HG03432 (cell line): ENCODE results near the gene TTC16.

Source experiments
- ATAC-seq: cut with Tn5 transposase; IDR thresholded peaks from one replicate; pipeline ENCODE4 v1.9.1; 2021; ENCODE audit warnings: mild to moderate bottlenecking, moderate library complexity; ENCODE audit not compliant: unreplicated experiment

Gene TTC16, protein sequence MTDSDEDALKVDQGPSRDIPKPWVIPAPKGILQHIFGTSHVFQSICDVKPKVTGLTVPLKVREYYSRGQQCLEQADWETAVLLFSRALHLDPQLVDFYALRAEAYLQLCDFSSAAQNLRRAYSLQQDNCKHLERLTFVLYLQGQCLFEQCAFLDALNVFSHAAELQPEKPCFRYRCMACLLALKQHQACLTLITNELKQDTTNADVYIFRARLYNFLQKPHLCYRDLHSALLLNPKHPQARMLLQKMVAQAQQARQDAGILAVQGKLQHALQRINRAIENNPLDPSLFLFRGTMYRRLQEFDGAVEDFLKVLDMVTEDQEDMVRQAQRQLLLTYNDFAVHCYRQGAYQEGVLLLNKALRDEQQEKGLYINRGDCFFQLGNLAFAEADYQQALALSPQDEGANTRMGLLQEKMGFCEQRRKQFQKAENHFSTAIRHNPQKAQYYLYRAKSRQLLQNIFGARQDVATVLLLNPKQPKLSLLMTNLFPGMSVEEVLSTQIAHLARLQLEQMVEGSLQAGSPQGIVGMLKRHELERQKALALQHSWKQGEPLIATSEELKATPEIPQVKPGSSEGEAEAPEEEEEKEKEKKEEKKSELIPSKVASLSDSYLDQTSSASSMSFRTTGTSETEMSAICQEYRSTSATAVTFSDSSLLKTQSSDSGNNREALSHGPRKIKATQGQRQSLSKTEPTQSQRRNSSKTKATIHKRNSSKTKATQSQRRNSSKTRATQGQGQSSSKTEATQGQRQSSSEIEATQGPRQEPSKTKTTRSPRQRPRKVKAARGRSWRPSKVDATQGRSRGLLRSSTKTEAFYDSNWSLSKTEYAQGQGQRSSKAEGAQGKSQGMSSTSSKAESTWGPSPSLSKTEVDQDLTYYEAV

DNA sequence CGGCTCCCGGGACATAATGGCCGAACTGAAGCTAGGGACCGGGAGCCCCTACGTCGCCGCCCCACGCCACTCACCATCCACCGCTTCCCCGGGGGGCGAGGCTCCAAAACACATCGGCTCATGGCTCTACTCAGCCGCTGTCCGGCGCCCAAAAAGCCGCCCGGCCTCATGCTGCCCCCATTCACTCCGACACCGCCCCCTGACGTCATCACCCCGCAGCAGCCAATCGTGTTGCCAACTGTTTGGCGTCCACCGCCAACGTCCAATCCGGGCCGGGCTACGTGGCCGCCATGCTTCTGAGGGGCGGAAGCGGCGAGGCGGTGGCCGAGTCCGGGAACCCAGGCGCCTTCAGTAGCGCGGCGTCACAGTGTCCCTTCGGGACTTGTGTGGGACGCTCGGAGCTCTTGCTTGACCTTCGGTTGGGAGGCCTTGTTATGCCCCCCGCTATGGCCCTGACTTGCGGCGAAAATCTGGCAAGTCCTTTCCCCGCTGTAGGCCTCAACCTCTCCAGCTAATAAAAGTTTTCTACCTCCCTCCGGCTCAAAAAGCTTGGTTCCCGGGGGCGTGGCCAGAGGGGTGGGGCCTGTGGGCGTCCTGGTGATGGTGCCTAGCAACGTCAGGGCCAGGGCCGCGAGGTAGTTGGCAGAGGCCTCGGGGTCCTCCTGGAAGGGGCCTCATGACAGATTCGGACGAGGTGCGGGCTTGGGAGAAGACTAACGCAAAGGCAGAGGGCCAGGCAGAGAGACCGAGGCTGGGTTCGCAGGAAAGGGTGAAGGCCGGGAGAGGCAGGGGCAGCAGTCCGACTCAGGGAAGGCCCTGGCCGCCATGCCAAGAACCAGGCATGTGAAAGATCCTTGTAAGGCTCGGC, at the start of gene TTC16, which contains the start of gene PTRH1:
TSS of gene TTC16 (plus strand) at position 610 of the 868 bp plus-strand sequence. CDS start at position 677, 67 bp downstream.
TSS of gene PTRH1 (minus strand) at position 194 of the 868 bp plus-strand sequence. CDS start at position 170, 24 bp downstream.
- peak; percentile 88 for ATAC-seq

DNA sequence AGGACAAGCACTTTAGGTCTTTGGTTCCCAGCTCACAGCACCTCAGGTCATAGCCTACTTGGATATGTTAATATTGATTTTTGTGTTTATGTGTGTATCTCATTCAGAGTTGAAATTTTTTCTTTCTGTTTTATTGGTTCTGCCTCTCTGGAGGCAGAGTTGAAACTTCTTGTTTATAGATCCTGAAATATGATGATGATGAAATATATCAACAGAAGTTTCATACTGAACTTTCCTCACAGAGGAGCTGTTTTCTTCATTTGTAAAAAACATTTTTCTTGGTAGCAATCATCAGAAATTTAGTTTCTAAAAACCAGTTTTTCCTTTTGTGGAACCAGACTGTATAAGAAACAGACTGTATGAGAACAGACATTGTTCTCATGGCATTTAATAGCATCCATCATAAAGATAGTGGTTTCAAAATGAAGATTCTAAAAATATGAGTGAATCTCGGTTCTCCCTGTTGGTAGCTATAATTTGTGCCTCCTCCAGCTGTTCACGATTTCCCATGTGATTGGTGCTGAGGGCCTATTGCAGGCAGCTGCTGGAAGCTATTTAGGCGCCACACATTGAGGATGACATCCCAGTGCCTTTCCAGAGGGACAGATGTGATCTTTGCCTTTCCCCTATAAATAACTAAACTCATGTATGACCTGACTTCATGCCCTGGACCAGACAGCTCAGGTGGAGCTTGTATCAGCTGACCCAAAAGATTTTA, 48.6 kb upstream of the TTC16 start:
- ATAC-seq, result no peak

DNA sequence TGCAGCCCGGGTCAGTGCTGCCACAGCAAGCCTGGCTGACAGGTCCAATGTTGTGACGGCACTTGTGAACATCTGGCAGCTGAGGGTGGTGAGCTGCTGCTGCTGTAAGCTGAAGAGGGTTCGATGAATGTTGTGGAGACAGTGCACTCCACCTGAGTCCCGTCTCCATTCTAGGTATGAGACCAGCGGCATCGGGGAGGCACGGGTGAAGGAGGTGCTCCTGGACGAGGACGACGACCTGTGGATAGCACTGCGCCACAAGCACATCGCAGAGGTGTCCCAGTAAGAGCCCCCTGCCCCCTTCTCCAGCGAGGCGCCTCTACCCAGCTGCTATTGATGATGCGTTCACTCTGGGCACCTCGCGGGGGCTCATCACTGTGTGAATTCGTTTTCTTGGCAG, 48.0 kb upstream of the TTC16 start:
- ATAC-seq, result no peak

DNA sequence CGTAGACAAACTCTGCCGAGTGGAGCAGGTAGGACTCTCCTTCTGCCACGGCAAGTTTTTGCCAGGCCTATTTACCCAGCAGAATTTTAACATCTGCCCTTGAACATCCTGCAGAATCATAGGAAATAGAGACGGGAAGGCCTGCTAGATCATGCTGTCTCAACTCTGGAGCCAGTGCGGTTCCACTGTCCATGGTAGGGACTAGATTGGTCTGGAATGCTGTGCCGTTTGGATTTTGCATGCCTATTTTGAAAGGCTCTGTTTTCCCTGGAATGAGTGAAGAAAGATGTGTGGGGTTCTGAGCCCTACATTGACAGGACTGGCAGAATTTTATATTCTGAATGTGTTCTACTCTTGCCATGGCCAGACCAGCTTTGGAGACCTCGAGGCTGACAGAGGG, 42.6 kb upstream of the TTC16 start:
- ATAC-seq, result no peak

DNA sequence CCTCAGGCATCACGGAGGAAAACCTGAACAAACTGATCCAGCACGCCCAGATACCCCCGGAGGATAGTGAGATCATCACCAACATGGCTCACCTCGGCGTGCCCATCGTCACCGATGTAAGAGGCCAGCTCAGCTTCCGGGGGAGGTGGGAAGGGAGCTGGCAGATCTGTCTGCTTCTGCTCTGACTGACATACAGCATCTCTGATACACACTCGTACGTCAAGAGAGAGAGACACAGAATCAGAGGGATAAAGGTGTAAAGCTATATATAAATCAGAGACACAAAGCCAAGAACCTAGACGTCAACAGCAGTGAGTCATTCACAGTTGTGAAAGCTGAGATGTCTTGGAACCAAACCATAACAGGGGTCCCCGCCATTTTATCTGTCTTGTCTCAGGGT, 39.2 kb upstream of the TTC16 start:
- ATAC-seq, result no peak

DNA sequence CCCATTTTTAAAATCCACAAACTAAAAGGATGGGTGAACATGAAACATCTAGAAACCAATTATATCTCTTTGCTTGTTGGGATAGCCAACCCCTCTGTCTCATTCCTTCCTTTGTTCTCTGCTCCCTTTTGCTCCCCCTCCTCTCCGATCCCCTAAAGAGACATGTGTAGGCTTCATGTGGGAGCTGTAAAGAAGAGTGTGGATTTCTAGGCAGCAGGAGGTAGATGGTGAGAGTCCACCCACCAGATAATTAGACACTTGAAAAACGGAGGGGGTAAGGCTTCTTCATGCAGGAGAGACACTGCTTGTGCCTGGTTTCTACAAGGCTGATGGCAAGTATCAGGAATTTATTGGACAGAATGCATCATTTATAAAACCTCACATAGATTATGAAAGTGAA, 36.4 kb upstream of the TTC16 start:
- ATAC-seq, result no peak

DNA sequence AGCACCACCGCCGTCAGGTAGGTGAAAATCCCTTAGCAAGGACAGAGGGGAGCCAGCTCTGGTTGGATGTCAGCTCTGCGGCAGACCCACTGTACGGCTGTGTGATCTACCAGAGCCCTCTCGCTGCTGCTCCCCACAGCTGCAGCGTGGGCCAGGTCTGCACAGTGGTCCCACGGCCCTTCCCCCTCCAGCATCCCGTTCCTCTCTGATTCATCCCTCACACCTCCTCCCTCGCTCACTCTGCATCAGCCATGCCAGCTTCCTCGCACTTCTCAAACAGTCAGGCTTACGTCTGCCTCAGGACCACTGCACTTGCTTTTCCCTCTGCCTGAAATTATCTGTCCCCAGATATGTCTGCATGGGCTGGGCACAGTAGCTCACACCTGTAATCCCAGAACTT, 35.7 kb upstream of the TTC16 start:
- ATAC-seq, result no peak

DNA sequence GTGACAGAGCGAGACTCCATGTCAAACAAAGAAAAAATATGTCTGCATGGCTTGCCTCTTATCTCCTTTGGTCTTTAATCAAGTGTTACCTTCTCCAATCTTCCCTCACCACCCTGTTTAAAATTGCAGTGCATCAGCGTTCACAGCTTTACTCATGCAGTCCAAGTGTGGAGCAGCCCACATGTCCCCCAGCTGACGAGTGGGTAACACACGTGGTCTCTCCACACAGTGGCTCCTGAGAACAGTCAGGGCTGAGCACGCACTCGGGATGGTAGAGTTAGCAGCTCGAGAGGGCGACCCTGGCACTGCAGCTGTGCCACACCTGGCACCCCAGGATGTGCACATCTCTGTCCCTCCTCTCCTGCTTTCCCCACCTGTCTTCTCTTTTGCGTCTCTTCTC, 35.0 kb upstream of the TTC16 start:
- no peak for ATAC-seq

DNA sequence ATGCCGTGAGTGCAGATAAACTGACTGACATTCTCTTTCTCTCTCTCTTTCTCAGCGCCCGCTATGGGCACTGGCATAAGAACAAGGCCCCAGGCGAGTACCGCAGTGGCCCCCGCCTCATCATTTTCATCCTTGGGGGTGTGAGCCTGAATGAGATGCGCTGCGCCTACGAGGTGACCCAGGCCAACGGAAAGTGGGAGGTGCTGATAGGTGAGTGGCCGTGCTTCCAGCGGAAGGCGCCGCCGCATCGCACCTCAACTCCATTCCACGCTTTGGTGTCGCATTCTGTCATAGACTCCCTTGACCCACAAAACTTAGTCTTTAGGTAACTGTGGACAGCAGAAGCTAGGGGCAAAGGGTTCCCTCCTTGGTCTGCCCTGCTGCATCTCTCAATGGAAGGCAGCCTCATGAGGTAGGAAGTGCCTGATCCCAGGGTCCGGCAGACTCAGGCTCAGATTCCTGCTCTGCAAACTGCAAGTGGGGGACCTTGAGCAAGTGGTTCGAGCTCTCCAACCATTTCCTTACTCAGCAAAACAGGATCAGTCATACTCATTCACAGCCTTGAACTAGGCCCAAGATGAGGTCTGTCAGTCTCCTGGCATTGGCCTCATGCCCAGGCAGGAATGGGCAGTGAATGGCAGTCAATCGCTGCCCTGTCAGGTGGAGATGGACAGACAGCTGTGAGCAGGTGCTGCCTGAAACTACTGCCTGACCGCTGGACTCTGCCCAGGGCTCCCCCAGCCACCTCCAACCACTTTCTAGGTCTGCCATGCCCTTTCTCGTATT, 33.3 kb upstream of the TTC16 start:
- no peak for ATAC-seq

GRCh38 chr9:127683723-127684122, 32.2 kb upstream of the TTC16 start:
- ATAC-seq, result no peak

- no peak for ATAC-seq
Observed at GRCh38 chr9:127684576-127684975, 31.3 kb upstream of the TTC16 start.

DNA sequence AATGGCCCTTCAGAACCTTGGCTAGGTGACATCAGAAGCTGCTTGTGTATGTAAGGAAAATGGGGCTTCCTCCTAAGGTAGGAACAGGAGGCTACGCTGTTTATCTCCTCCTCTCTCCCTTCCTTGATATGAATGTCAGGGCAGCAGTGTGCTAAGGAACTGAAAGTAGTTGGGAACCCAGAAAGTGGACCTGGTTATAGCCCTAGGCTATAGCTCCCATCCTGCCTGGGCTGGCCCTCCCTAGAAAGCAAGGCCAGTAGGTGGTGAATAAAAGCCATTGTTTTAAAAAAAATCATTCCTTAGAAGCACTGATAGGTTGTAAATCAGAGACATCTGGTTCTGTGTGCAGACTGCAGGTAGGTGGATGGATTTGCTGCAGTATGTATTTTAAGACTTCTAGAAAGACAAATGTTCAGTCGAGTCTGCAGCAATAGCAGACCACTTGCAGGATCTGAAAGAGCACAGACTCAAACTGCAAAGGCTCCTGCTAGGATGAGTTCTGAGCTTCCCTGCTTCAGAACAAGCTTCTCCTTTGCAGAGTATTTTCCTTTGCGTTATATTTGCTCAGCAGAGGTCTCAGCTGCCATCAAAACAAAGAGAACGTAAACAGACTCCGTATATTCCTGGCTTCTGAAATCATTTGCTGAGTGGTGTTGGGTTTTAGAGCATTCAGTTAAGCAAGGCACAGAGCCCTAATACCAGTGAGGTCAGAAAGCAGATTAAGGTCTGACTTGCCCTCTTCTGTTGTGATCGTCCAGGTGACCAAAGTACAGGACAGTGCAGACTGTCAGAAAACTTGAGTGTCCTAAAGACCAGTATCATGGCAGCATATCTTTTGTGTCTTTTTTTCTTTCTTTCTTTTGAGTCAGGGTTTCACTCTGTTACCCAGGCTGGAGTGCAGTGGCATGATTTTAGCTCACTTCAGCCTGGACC, 29.2 kb upstream of the TTC16 start:
- ATAC-seq, result no peak

DNA sequence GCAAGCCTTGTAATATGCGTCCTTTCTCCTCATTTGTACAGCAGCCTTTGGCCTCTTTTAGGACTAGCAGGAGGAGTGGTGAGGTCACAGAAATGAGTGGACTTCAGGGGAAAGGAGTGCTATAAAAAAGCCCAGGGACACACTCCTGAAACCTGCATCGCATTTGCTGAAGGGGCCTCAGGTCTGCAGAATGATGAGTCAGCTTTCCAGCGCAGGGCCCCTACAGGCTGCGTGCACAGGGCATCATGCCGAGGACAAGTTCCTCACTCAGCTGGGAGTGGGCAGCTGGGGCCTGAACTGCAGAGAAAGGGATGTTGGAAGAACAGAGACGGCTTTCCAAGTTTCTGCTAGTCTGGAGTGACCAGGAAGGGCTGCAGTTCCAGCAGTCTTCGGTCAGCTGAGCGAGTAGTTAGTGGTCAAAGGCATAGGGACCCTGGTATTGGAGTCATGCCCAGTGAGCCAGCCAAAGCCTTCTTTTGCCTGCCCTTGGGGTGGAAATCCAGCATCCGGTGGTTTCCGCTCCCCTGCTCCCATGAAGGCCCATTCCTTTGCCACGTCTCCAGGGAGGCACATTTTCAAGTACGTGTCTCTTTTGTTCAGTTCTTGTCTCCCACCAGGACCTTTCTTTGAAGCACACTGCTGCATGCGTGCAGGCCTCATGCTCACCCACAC, 26.4 kb upstream of the TTC16 start:
- no peak for ATAC-seq

GRCh38 chr9:127690735-127691134, 25.1 kb upstream of the TTC16 start:
- ATAC-seq, result no peak

DNA sequence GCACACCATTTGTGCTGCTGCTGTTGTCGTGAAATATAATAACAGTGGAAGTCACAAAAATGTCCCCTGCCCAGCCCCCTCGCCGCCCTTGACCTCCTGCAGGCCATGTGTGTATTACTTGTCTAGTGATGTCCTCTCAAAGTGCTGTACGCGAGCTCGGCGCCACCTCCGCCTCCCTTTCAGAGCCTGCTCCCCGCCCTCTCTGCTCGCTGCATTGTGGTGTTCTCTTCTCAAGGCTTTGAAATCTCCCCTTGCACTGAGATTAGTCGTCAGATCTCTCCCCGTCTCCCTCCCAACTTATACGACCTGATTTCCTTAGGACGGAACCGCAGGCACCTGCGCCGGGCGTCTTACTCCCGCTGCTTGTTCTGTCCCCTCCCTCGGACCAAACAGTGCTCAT, 23.8 kb upstream of the TTC16 start:
- no peak for ATAC-seq

DNA sequence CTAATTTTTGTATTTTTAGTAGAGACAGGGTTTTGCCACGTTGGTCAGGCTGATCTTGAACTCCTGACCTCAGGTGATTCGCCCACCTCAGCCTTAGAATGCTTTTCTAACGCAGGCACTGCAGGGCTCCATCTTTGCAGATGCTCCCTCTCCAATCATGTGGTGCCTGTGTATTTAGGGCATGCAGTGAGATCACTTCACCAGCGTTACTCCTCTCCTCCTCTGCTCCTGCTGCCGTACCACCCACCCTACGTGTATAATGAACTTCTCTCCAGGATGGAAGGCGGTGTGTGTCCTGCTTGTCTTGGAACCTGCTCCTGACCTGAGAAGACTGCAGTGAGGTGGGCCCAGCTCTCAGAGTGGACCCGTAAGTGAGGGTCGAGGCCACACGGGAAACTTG, 22.7 kb upstream of the TTC16 start:
- ATAC-seq, result no peak

DNA sequence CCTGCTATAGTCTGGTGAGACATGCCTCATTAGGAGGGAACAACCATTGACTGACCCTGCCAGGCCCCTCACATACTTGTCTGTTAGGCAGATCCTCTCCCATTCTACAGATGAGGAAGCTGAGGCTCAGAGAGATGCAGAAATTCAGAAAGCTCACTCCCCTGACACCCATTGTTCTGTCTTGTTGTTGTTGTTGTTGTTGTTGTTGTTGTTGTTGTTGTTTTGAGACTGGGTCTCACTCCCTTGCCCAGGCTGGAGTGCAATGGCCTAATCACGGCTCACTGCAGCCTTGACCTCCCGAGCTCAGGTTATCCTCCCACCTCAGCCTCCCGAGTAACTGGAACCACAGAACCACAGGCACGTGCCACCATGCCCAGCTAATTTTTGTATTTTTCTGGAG, 22.2 kb upstream of the TTC16 start:
- no peak for ATAC-seq
